Measurements from ENCODE around the gene EEF1B2.
A peak's percentile ranks its signal among the peaks of the same experiment; 100 is the strongest.
"Not testable (repeated sequence)": the region's sequence is repeated elsewhere in the genome, so short reads cannot be mapped to it uniquely, and the experiment has no call there.

The EEF1B2 gene

GRCh38 chr2:206164261-206164862 lies 4.7 kb downstream of the EEF1B2 start:
- DNase-seq (ENCODE audit: low read depth), result peak; percentile 20

DNA sequence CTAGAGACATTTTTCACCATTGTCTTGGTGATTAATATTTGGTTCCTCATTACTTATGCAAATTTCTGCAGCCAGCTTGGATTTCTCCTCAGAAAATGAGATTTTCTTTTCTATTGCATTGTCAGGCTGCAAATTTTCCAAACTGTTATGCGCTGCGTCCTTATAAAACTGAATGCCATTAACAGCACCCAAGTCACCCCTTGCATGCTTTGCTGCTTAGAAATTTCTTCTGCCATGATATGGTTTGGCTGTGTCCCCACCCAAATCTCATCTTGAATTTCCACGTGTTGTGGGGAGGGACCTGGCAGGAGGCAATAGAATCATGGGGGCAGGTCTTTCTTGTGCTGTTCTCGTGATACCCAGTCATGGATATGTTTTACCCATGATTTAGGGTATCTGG lies 8.5 kb downstream of the EEF1B2 start:
- DNase-seq (ENCODE audit: low read depth), result not testable (repeated sequence)

- DNase-seq (ENCODE audit: low read depth), result not testable (repeated sequence)
These were observed 12.1 kb downstream of the EEF1B2 start for GRCh38 chr2:206171624-206172397.

DNA sequence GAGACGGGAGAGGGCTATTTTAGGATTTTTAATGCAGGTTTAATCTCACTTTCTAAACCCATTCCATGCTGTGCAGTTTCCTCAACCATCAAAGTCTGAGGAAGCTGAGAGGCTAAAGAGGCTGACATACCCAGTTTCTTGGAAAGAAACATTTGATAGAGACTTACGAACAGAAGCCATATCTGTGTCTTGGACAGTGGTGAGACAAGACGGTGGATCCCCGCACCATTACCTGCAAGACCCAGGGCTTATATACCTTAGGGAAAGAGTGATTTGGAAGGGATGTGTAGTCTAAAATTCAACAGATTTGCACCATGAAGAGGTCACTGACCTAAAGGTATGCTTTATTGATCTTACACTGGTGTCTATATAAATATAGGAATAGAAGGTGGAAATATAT lies 13.5 kb downstream of the EEF1B2 start:
- no peak for DNase-seq (ENCODE audit: low read depth)

DNA sequence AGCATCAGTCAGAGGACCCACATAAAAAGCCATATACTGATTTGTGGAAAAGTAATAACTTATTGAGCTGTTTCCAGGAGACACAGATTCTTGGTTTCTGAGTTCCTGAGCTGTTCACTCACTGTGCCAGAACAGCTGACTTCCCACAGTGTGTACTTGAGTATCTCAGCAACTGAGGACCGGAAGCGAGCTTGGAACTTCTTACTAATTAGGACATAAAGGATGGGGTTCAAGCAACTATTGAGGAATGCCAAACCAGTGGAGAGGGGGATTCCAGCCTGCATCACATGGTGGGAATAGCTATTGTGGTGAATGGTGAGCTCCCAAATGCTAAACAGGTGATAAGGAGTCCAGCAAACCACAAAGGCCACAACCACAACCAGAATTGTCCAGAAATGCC lies 16.4 kb downstream of the EEF1B2 start:
- DNase-seq (ENCODE audit: low read depth), result peak; percentile 18

DNA sequence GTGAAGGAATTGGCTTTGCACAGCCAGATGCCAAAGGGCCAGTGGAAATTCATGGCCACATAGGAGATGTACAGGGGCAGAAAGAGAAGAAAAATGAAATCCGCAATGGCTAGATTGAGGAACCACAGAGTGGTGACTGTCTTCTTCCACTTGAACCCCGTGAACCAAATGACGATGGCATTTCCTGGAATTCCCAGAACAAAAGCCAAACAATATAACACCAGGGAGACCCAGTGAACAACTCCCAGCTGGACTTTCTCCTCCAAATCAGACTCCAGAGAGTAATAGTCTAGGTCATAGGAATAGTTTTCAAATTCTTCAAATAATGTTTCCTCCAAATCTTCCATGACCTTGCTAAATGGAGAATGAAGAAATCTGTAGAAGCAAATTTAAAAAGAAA lies 17.2 kb downstream of the EEF1B2 start:
- no peak for DNase-seq (ENCODE audit: low read depth)

DNA sequence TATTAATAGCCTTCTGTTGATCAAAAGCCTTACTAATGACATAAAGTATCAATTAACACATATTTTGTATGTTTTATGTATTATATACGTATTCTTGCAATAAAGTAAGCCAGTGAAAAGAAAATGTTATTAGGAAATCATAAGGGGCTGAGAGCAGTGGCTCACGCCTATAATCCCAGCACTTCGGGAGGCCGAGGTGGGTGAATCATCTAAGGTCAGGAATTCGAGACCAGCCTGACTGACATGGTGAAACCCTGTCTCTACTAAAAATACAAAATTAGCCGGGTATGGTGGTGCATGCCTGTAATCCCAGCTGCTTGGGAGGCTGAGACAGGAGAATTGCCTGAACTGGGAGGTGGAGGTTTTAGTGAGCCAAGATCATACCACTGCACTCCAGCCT lies 21.8 kb downstream of the EEF1B2 start:
- DNase-seq (ENCODE audit: low read depth), result peak; percentile 62

DNA sequence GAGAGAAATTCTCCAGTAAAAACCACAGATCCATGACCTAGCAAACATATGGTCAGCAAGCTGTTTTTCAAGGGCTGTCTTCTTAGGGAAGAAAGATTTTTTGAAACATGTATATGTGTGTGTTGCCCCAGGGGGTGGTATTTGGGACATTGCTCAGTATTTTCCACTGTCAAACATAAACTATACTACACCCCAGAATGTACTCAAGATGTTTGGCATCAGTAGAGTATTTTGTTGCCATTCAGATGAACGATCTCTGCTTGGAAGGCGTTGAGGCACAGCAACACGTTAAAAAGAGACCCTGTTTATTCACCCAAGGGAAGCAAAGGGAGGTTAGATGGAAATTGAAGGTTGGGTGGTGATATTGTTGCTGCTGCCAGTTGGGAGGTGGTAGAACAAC lies 30.0 kb downstream of the EEF1B2 start:
- no peak for DNase-seq (ENCODE audit: low read depth)

GRCh38 chr2:206190111-206190510 lies 30.4 kb downstream of the EEF1B2 start:
- DNase-seq (ENCODE audit: low read depth), result no peak

GRCh38 chr2:206190689-206191088 lies 31.0 kb downstream of the EEF1B2 start:
- DNase-seq (ENCODE audit: low read depth), result no peak

- no peak for DNase-seq (ENCODE audit: low read depth)
These were observed 32.5 kb downstream of the EEF1B2 start for GRCh38 chr2:206192157-206192556.

DNA sequence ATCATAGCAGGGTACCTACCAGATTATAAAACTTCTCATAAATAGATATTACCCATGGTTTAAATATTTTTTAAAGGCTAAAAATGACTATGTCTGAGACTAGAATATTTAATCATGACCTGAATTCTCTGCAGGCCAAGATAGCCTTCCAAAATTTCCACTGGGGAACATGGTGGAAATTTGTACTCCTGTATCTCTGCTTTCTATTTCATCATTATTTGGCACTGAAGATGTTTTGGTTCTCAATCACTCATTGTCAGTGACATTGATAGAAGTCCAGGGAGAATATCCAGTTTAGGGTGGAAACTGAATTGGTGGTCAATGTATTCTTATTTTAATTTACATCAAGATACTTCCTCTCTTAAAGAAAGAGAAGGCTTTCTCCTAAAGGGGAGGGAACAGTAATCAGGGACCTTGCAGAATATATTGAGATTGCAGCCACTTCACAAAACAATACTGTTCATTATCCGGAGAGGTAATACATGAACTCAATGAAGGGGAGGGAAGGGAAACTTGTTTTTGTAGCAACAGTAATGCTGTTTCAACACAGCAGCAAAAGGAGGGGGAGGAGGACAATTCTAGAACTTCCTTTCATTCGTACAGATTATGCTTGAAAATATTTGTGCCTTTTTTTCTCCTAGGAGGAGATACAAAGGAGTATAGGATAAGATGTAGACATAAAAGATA lies 34.1 kb downstream of the EEF1B2 start:
- no peak for DNase-seq (ENCODE audit: low read depth)

- peak; percentile 21 for DNase-seq (ENCODE audit: low read depth)
These were observed 39.0 kb downstream of the EEF1B2 start for GRCh38 chr2:206198677-206199076.

GRCh38 chr2:206201075-206201848 lies 41.6 kb downstream of the EEF1B2 start:
- no peak for DNase-seq (ENCODE audit: low read depth)

DNA sequence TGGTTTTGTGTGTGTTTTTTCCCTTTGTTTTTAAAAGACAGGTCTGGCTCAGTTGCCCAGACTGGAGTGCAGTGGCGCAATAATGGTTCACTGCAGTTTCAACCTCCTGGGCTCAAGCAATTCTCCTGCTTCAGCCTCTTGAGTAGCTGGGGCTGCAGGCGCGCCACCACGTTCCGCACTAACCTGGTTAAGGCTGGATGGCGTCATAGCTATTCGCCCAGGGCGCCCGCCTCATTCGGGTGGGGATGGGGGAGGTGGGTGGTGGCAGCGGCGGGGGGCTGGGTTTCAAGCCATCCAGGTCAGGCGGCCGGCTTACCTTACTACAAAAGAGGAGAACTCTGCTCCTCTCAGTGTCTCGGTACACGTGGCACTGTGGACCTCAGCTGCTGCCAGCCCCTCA lies 42.8 kb downstream of the EEF1B2 start:
- DNase-seq (ENCODE audit: low read depth), result no peak

DNA sequence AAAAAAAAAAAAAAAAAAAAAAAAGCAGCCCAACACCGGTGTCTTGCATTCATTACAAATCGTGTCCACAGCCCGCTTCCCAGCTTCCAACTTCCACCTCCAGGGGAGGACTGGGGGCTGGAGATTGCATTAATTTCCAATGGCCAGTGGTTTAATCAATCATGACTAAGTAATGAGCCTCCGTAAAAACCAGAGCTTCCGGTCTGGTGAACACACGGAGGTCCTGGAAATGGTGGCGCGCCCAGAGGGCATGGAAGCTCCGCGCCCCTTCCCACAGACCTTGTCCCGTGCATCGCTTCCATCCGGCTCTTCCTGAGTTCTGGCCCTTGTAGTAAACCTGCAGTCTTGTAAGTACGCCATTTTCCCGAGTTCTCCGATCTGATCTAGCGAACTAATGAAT lies 43.6 kb downstream of the EEF1B2 start:
- no peak for DNase-seq (ENCODE audit: low read depth)

DNA sequence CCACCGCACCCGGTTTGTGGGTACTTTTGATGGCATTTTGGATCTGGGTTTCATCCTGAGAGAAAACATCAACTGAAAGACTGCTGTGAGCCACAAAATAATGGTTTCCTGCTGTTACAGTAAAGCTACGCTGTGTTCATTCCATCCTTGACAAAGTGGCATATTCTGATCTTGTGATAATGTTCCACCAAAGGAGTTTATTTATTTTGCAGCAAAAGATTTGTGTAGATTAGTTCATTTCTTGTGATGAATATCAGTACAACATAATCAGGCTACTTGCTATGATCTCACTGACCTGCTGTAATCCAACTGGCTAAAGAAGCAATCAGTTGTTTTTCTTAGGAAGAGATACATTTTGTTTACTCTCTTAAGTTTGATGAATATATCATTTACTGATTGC lies 45.0 kb downstream of the EEF1B2 start:
- DNase-seq (ENCODE audit: low read depth), result no peak

- not testable (repeated sequence) for DNase-seq (ENCODE audit: low read depth)
These were observed 47.6 kb downstream of the EEF1B2 start for GRCh38 chr2:206207316-206207715.

GRCh38 chr2:206208900-206209299 lies 49.2 kb downstream of the EEF1B2 start:
- DNase-seq (ENCODE audit: low read depth), result no peak

- peak; percentile 27 for DNase-seq (ENCODE audit: low read depth)
These were observed 52.1 kb downstream of the EEF1B2 start for GRCh38 chr2:206211657-206212255.
